GM12878 (cell line): ENCODE data around the gene ABCB10. TPM values are rescaled to one million over a fixed set of nuclear protein-coding genes. Genes with fewer than 3 reads are reported as not detected.

ENCODE experiments used
- ATAC-seq: fragments of 200-7000 bp; cut with Tn5 transposase; 3 replicates; pipeline ENCODE4 v1.9.1; 2020; ENCODE audit warnings: mild to moderate bottlenecking, moderate library complexity
- BruUV-seq: library from RNA; stranded (reverse); fragments of 400-500 nt; replicated peaks from 2 replicates; lab custom pipeline; 2021; lab: Mats Ljungman, UMichigan
- CTCF ChIA-PET: fragments of 300-600 bp; sonication (Branson Sonifier 250); formaldehyde crosslinking; extraction: SDS; loops from one replicate; lab custom pipeline; 2021; ENCODE audit warnings: inconsistent platforms; lab: Yijun Ruan, JAX
- POLR2A ChIA-PET: fragments of 350-600 bp; formaldehyde crosslinking; extraction: SDS; loops from one replicate; lab custom pipeline; 2021; ENCODE audit warnings: inconsistent platforms; lab: Charles Lee
- RAD21 ChIA-PET: fragments of 300-600 bp; sonication (Branson Sonifier 250); formaldehyde crosslinking; loops from one replicate; lab custom pipeline; 2023; ENCODE audit warnings: antibody characterized with exemption; ENCODE audit not compliant: unreplicated experiment; lab: Charles Lee
- SMC1A ChIA-PET: fragments of 300-600 bp; sonication (Branson Sonifier 250); formaldehyde crosslinking; loops from one replicate; lab custom pipeline; 2023; ENCODE audit not compliant: unreplicated experiment, uncharacterized antibody; lab: Charles Lee
- DNase-seq: peaks from one replicate; pipeline ENCODE4 v3.0.0-alpha.2; 2011; ENCODE audit warnings: low read depth, low spot score
- FAIRE-seq: peaks from 3 replicates; lab custom pipeline; 2011; peaks lifted over from hg19 to GRCh38; lab: Jason Lieb, UNC
- H2AFZ ChIP-seq: 2 replicates; pipeline ENCODE4 v1.6.0; 2011; ENCODE audit warnings: low read depth, low read length, control low read depth; ENCODE audit not compliant: control insufficient read depth
- H3K27ac ChIP-seq: 2 replicates; pipeline ENCODE4 v1.5.1; 2011; ENCODE audit warnings: control low read depth; ENCODE audit not compliant: control insufficient read depth, insufficient read depth
- H3K27me3 ChIP-seq, 2 experiments: replicated peaks in 1 of 2; 2 replicates each; pipeline versions ENCODE4 v1.6.0 to v1.6.1; 2011; ENCODE audit warnings: low read length in 1 of 2; ENCODE audit not compliant: control insufficient read depth in 2 of 2, insufficient read depth in 2 of 2
- H3K36me3 ChIP-seq, 2 experiments: 2 replicates each; pipeline ENCODE4 v1.5.1; 2011; ENCODE audit warnings: low read length in 1 of 2; ENCODE audit not compliant: control insufficient read depth in 2 of 2, insufficient read depth in 2 of 2
- H3K4me1 ChIP-seq: 2 replicates; pipeline ENCODE4 v1.6.1; 2011; ENCODE audit warnings: mild to moderate bottlenecking, low read length, moderate library complexity, mixed read lengths; ENCODE audit not compliant: control insufficient read depth, insufficient read depth
- H3K4me2 ChIP-seq: 2 replicates; pipeline ENCODE4 v1.6.0; 2011; ENCODE audit warnings: control low read depth; ENCODE audit not compliant: control insufficient read depth, insufficient read depth
- H3K4me3 ChIP-seq: fragments of 200-600 bp; sonication (generic); 2 replicates; pipeline ENCODE4 v1.5.1; 2016
- H3K79me2 ChIP-seq: 2 replicates; pipeline ENCODE4 v1.6.0; 2011; ENCODE audit warnings: low read length; ENCODE audit not compliant: control insufficient read depth, insufficient read depth
- H3K9ac ChIP-seq: 2 replicates; pipeline ENCODE4 v1.8.0; 2011; ENCODE audit warnings: low read length, control low read depth, mixed read lengths; ENCODE audit not compliant: control insufficient read depth, insufficient read depth
- H3K9me3 ChIP-seq: replicated peaks from 3 replicates; pipeline ENCODE4 v1.5.1; 2011; ENCODE audit warnings: mild to moderate bottlenecking, low read length; ENCODE audit not compliant: control insufficient read depth, insufficient read depth
- H4K20me1 ChIP-seq: 2 replicates; pipeline ENCODE4 v1.6.0; 2011; ENCODE audit not compliant: control insufficient read depth, insufficient read depth
- ATF7 ChIP-seq: fragments of 450-650 bp; IDR thresholded peaks from 2 replicates; pipeline ENCODE4 v1.6.1; 2016; ENCODE audit warnings: low read depth, mild to moderate bottlenecking
- BCL3 ChIP-seq: IDR thresholded peaks from 2 replicates; pipeline ENCODE4 v1.6.1; 2011; ENCODE audit warnings: borderline replicate concordance, low read depth, mild to moderate bottlenecking, moderate library complexity, low read length; ENCODE audit not compliant: insufficient read depth, poor library complexity, severe bottlenecking
- DPF2 ChIP-seq: fragments of 450-650 bp; IDR thresholded peaks from 2 replicates; pipeline ENCODE4 v1.6.1; 2017; ENCODE audit warnings: mild to moderate bottlenecking
- ETV6 ChIP-seq, 2 experiments: fragments of 450-650 bp in 1 of 2; IDR thresholded peaks in 1 of 2; conservative IDR thresholded peaks in 1 of 2; 2 replicates each; pipeline ENCODE4 v1.6.1; 2014; ENCODE audit warnings: antibody characterized with exemption in 1 of 2, borderline replicate concordance in 1 of 2, low read depth in 1 of 2, mild to moderate bottlenecking in 1 of 2, moderate library complexity in 1 of 2
- GABPA ChIP-seq: IDR thresholded peaks from 2 replicates; pipeline ENCODE4 v1.6.1; 2014; ENCODE audit warnings: antibody characterized with exemption, low read depth, mild to moderate bottlenecking, inconsistent platforms
- IKZF2 ChIP-seq, 2 experiments: fragments of 450-650 bp; IDR thresholded peaks; 2 replicates each; pipeline ENCODE4 v1.6.1; 2017; ENCODE audit warnings: mild to moderate bottlenecking in 2 of 2, moderate library complexity in 2 of 2
- IRF4 ChIP-seq: IDR thresholded peaks from 2 replicates; pipeline ENCODE4 v1.6.1; 2011; ENCODE audit warnings: low read depth, low read length
- MTA2 ChIP-seq: fragments of 450-650 bp; IDR thresholded peaks from 2 replicates; pipeline ENCODE4 v1.6.1; 2016; ENCODE audit warnings: low read depth, mild to moderate bottlenecking, moderate library complexity
- NBN ChIP-seq: fragments of 450-650 bp; IDR thresholded peaks from 2 replicates; pipeline ENCODE4 v1.6.1; 2016
- NFYA ChIP-seq: IDR thresholded peaks from 2 replicates; pipeline ENCODE4 v1.6.1; 2011; ENCODE audit warnings: low read depth, mild to moderate bottlenecking, low read length, improper control_type of control experiment, borderline replicate concordance
- NR2C1 ChIP-seq: fragments of 450-650 bp; IDR thresholded peaks from 2 replicates; pipeline ENCODE4 v1.6.1; 2017; ENCODE audit warnings: antibody characterized with exemption, mild to moderate bottlenecking, moderate library complexity
- NR2F1 ChIP-seq: fragments of 450-650 bp; conservative IDR thresholded peaks from 2 replicates; pipeline ENCODE4 v1.6.1; 2017; ENCODE audit warnings: mild to moderate bottlenecking
- NRF1 ChIP-seq: conservative IDR thresholded peaks from 2 replicates; pipeline ENCODE4 v1.6.1; 2011; ENCODE audit warnings: mild to moderate bottlenecking, low read depth, low read length, improper control_type of control experiment
- POLR2A ChIP-seq: IDR thresholded peaks from 2 replicates; pipeline ENCODE4 v1.6.1; 2011; ENCODE audit warnings: low read depth, mild to moderate bottlenecking, low read length
- RFX5 ChIP-seq: IDR thresholded peaks from 2 replicates; pipeline ENCODE4 v1.6.1; 2011; ENCODE audit warnings: low read depth, low read length, improper control_type of control experiment
- RUNX3 ChIP-seq: IDR thresholded peaks from 2 replicates; pipeline ENCODE4 v1.6.1; 2012; ENCODE audit warnings: low read length, inconsistent platforms
- ZNF217 ChIP-seq: fragments of 450-650 bp; IDR thresholded peaks from 2 replicates; pipeline ENCODE4 v1.6.1; 2017; ENCODE audit warnings: antibody characterized with exemption, mild to moderate bottlenecking
- ZNF687 ChIP-seq: fragments of 450-650 bp; IDR thresholded peaks from 2 replicates; pipeline ENCODE4 v1.6.1; 2017; ENCODE audit warnings: mild to moderate bottlenecking, moderate library complexity
- ZZZ3 ChIP-seq: IDR thresholded peaks from 2 replicates; pipeline ENCODE4 v1.6.1; 2011; ENCODE audit warnings: low read depth; ENCODE audit not compliant: control insufficient read depth, insufficient read length
- WGBS: methylation state at CpG from one replicate; pipeline ENCODE4 v1.1.6; 2016; ENCODE audit warnings: low lambda C conversion rate; ENCODE audit not compliant: insufficient replicate concordance, insufficient coverage; ENCODE audit errors: missing lambda C conversion rate; 5-methylcytosine and 5-hydroxymethylcytosine counted together
- in situ Hi-C: fragments of 300-500 bp; cut with MboI; formaldehyde crosslinking; loops from 9 replicates; pipeline ENCODE4 v1.14.3; 2018; ENCODE audit warnings: mixed read lengths
- intact Hi-C: fragments of 100-400 bp; cut with micrococcal nuclease; formaldehyde crosslinking; loops from one replicate; pipeline ENCODE4 v1.14.2; 2022; ENCODE audit not compliant: unreplicated experiment
- polyA plus RNA-seq, 11 experiments: library from polyadenylated mRNA; depleted of rRNA in 4 of 11; unstranded in 6 of 11; stranded (reverse) in 5 of 11; fragments of >200 nt; fragmentation: Nextera tagmentation in 4 of 11; fragmentation: Illumina TruSeq in 1 of 11; extraction: Ambion mirVana in 4 of 11; extraction: Trizol in 1 of 11; gene quantifications; 1 replicate in 1 of 11; 2 replicates in 10 of 11; pipeline versions ENCODE4 v1.2.1 to v1.2.3, GENCODE V29; 2011 to 2016; ENCODE audit warnings: inconsistent platforms in 2 of 11, missing spikeins in 2 of 11, low read depth in 1 of 11
- total RNA-seq, 4 experiments: library from RNA; depleted of rRNA in 3 of 4; stranded (reverse); fragments of >200 nt in 3 of 4; fragmentation: Illumina TruSeq in 1 of 4; extraction: Trizol in 1 of 4; gene quantifications; 2 replicates each; pipeline versions ENCODE4 v1.2.1 to v1.2.3, GENCODE V29; 2013 to 2021

ABCB10 gene
- total and polyA plus RNA-seq, 10 of the 15 experiments (the other 5 are each of a cell fraction or from before 2014, with no cell fraction given), result 8.0 to 30.5 (median 16.7) TPM

- Histone ChIP-seq H3K9me3 (no peaks in the 10 kb centered on the region), H3K27me3 (no peaks in the 10 kb centered on the region), H3K36me3 (peaks cover 6 to 8% of the 10 kb centered on the region in 2 experiments), H3K27ac (peak overlapping the region; percentile 65), H3K79me2 (no peaks in the 10 kb centered on the region; the same call in 1 of the 2 replicates), H3K4me3 (no peak overlapping the region; the same call in 1 of the 2 replicates), H2AFZ (peak overlapping the region; percentile 3), H3K4me1 (peaks cover 31% of the 10 kb centered on the region), H4K20me1 (no peaks in the 10 kb centered on the region), H3K9ac (peak overlapping the region; percentile 45; the same call in 1 of the 2 replicates), H3K4me2 (peak overlapping the region; percentile 46)
- ChIA-PET POLR2A (interaction anchor here (0.6 to 2.1 kb wide), 7 partner anchors 29 to 953 kb away, joined by 3 to 7 read pairs (median 4); partner anchors contain the start of genes ABCB10 and CCSAP), CTCF (interaction anchor here (0.6 to 7.0 kb wide), 12 partner anchors 10 to 222 kb away, joined by 3 to 214 read pairs (median 6); partner anchors contain the start of gene NUP133), RAD21 (interaction anchor here (0.6 to 6.5 kb wide), 8 partner anchors 14 to 225 kb away, joined by 3 to 77 read pairs (median 3); partner anchors contain the start of gene ABCB10), SMC1A (interaction anchor here (0.7 to 5.4 kb wide), 14 partner anchors 12 to 243 kb away, joined by 3 to 121 read pairs (median 4); partner anchors contain the start of gene NUP133)
- BruUV-seq, result TSS peak; percentile 32
- 23% methylated on average over 10 of the region's 10 CpGs for WGBS
- DNase-seq (peak; percentile 58), FAIRE-seq (peak; percentile 56), ATAC-seq (peak; percentile 82)
- in situ Hi-C loops, result loop anchor here (5.0 kb wide), 1 partner anchor 223 kb away; no protein-coding TSS in a partner anchor
- intact Hi-C loops, result loop anchor here (2.0 kb wide), 2 partner anchors 39 to 137 kb away; partner anchors contain the start of gene CCSAP
- TF ChIP-seq ATF7 (0 out of 2 replicates have a peak, but pooled peaks have one; percentile 16), NBN (0 out of 2 replicates have a peak, but pooled peaks have one; percentile 25), RUNX3 (peak; percentile 58), ETV6 (conservative IDR thresholded peaks at IDR 0.05 in 1 of 2, IDR thresholded peaks at IDR 0.05 in 1 of 2; ENCODE audit: borderline replicate concordance in 1 of 2, low read depth in 1 of 2) (peak in 1 of 2 experiments; percentile 75; a peak in 2 of 4 replicates), IRF4 (no peak), BCL3 (no peak), POLR2A (no peak), NR2C1 (peak; percentile 72), DPF2 (0 out of 2 replicates have a peak, but pooled peaks have one; percentile 33), ZZZ3 (no peak), ZNF687 (peak; percentile 14; the same call in 1 of the 2 replicates), NRF1 (no peak), GABPA (no peak), NR2F1 (peak; percentile 66), IKZF2 (IDR thresholded peaks at IDR 0.05) (peak; percentile 69 to 70), NFYA (no peak), MTA2 (0 out of 2 replicates have a peak, but pooled peaks have one; percentile 36), RFX5 (no peak), ZNF217 (no peak)
Observed at GRCh38 chr1:229479660-229480399, 78.7 kb downstream of the ABCB10 start.
